GM19468 (cell line): Measurements from ENCODE around the gene PHACTR1.
A peak's percentile ranks its signal among the peaks of the same experiment; 100 is the strongest.
"Not testable (repeated sequence)": the region's sequence is repeated elsewhere in the genome, so short reads cannot be mapped to it uniquely, and the experiment has no call there.

ENCODE experiments used
- ATAC-seq: cut with Tn5 transposase; IDR thresholded peaks from one replicate; pipeline ENCODE4 v1.9.1; 2021; ENCODE audit warnings: mild to moderate bottlenecking, moderate library complexity, moderate number of reproducible peaks; ENCODE audit not compliant: unreplicated experiment; ENCODE audit errors: extremely low read depth

PHACTR1 gene

GRCh38 chr6:13308332-13308731 is 591.8 kb downstream of the PHACTR1 start:
- no peak for ATAC-seq

GRCh38 chr6:13311155-13311554 is 594.6 kb downstream of the PHACTR1 start:
- no peak for ATAC-seq

GRCh38 chr6:13314806-13315205 is 598.2 kb downstream of the PHACTR1 start:
- no peak for ATAC-seq

GRCh38 chr6:13315896-13316295 is 599.3 kb downstream of the PHACTR1 start:
- no peak for ATAC-seq

GRCh38 chr6:13318821-13319220 is 602.3 kb downstream of the PHACTR1 start:
- ATAC-seq = no peak

- ATAC-seq = no peak
Measured at GRCh38 chr6:13319891-13320564, 603.5 kb downstream of the PHACTR1 start.

DNA sequence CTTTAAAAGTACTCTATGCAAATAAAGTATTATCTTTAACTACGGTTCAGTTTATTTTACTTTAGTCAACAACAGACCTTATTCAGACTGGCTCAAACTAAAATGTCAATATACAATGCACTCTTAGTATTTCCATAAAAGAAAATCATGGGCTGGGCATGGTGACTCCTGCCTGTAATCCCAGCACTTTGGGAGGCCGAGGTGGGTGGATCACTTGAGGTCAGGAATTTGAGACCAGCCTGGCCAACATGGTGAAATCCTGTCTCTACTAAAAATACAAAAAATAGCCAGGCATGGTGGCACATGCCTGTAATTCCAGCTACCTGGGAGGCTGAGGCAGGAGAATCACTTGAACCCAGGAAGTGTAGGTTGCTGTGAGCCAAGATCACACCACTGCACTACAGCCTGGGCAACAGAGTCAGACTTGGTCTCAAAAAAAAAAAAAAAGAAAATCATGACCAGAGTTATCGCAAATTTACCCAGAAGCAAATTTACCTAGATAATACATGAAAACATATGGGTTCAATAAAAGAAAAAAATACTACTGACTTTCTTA is 609.5 kb downstream of the PHACTR1 start:
- ATAC-seq = not testable (repeated sequence)

DNA sequence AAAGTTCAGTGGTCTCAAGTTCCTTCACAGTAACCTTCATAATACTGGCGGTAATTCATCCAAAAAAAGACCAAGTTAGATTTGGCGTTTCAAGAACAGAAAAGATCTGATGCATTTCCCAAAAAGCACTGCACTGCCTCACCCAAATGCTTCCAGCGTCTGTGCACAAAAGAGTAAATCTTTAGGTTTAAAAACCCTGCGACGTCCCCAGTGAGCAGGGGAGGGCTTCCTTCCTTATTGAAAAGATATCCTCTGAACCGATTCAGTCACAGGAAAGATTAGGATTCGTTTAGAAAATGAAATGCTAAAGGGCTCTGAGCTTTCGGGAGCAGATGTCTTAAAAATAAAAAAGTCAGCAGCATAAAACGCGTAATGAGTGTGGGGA is 611.1 kb downstream of the PHACTR1 start:
- no peak for ATAC-seq

- ATAC-seq = peak; percentile 16
Measured at GRCh38 chr6:13328076-13328874, 611.7 kb downstream of the PHACTR1 start, which contains the start of gene TBC1D7. TSS of gene TBC1D7 (minus strand) at chr6:13328537. CDS start at chr6:13326898, 1,639 bp downstream.

GRCh38 chr6:13328875-13329183 is 612.3 kb downstream of the PHACTR1 start:
- no peak for ATAC-seq

- ATAC-seq = no peak
Measured at GRCh38 chr6:13331516-13332348, 615.2 kb downstream of the PHACTR1 start.

DNA sequence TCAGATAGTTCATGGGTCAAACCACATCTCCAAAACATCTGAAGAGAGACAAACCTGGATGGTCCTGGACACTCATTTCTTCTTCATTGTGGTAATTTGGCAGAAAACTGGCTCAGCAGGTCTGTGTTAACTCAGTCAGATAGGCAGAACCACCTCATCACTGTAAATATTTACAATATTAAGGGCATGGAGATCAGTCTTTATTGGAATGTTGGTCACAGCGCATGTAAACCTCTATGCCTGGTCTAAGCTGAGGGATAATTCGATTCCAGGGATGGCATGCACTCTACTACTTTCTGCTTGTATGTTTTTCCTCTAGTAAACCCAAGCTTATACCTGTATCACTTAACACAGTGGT is 615.8 kb downstream of the PHACTR1 start:
- ATAC-seq = no peak

GRCh38 chr6:13334953-13335352 is 618.4 kb downstream of the PHACTR1 start:
- no peak for ATAC-seq

- ATAC-seq = no peak
Measured at GRCh38 chr6:13336553-13336952, 620.0 kb downstream of the PHACTR1 start.

- ATAC-seq = no peak
Measured at GRCh38 chr6:13338038-13338437, 621.5 kb downstream of the PHACTR1 start.
